Smooth muscle cell (in vitro differentiated cells): ENCODE data around the gene PPP1R7. TPM values are rescaled to one million over a fixed set of nuclear protein-coding genes. Genes with fewer than 3 reads are reported as not detected.

Experiments
- DNase-seq: peaks from one replicate; lab custom pipeline; 2025; ENCODE audit not compliant: unreplicated experiment; lab: John Stamatoyannopoulos, UW
- H2AFZ ChIP-seq: fragments of 200-600 bp; sonication (generic); 2 replicates; pipeline ENCODE4 v1.6.0; 2016; ENCODE audit warnings: antibody characterized with exemption, low read depth, mild to moderate bottlenecking
- H3F3A ChIP-seq: fragments of 200-600 bp; sonication (generic); 2 replicates; pipeline ENCODE4 v1.6.0; 2017; ENCODE audit warnings: antibody characterized with exemption, low read depth
- H3K27ac ChIP-seq: fragments of 200-600 bp; sonication (generic); 2 replicates; pipeline ENCODE4 v1.5.1; 2016; ENCODE audit warnings: low read depth, mild to moderate bottlenecking
- H3K27me3 ChIP-seq: fragments of 200-600 bp; sonication (generic); 2 replicates; pipeline ENCODE4 v1.6.1; 2016; ENCODE audit warnings: low read depth, mild to moderate bottlenecking
- H3K36me3 ChIP-seq: fragments of 200-600 bp; sonication (generic); 2 replicates; pipeline ENCODE4 v1.5.1; 2016; ENCODE audit warnings: low read depth
- H3K4me1 ChIP-seq: fragments of 200-600 bp; sonication (generic); 2 replicates; pipeline ENCODE4 v1.5.1; 2016; ENCODE audit warnings: low read depth
- H3K4me2 ChIP-seq: fragments of 200-600 bp; sonication (generic); 2 replicates; pipeline ENCODE4 v1.6.0; 2016; ENCODE audit warnings: mild to moderate bottlenecking
- H3K4me3 ChIP-seq: fragments of 200-600 bp; sonication (generic); 2 replicates; pipeline ENCODE4 v1.5.1; 2016; ENCODE audit warnings: mild to moderate bottlenecking
- H3K79me2 ChIP-seq: fragments of 200-600 bp; sonication (generic); 2 replicates; pipeline ENCODE4 v1.6.0; 2016; ENCODE audit warnings: low read depth, mild to moderate bottlenecking
- H3K9ac ChIP-seq: fragments of 200-600 bp; sonication (generic); 2 replicates; pipeline ENCODE4 v1.6.0; 2016; ENCODE audit warnings: low read depth
- H3K9me3 ChIP-seq: fragments of 200-600 bp; sonication (generic); replicated peaks from 2 replicates; pipeline ENCODE4 v1.5.1; 2016; ENCODE audit warnings: low read depth
- H4K20me1 ChIP-seq: fragments of 200-600 bp; sonication (generic); 2 replicates; pipeline ENCODE4 v1.6.0; 2016; ENCODE audit warnings: low read depth
- CTCF ChIP-seq: fragments of 200-600 bp; sonication (generic); IDR thresholded peaks from 2 replicates; pipeline ENCODE4 v1.5.1; 2017; ENCODE audit warnings: borderline replicate concordance, mild to moderate bottlenecking, antibody characterized with exemption; ENCODE audit not compliant: insufficient read depth, poor library complexity, severe bottlenecking
- WGBS: methylation state at CpG from one replicate; pipeline ENCODE4 v1.1.7; 2016; ENCODE audit warnings: low lambda C conversion rate; 5-methylcytosine and 5-hydroxymethylcytosine counted together
- polyA plus RNA-seq: library from polyadenylated mRNA; unstranded; fragments of >200 nt; fragmentation: Nextera tagmentation; extraction: Ambion mirVana; gene quantifications from 2 replicates; pipeline ENCODE4 v1.2.1, GENCODE V29; 2016
- total RNA-seq: library from RNA; depleted of rRNA; stranded (reverse); fragments of >200 nt; gene quantifications from 2 replicates; pipeline ENCODE4 v1.2.3, GENCODE V29; 2014

Gene PPP1R7
- total and polyA plus RNA-seq, 2 experiments from 2014 or later: 54.3 to 74.9 TPM

- 93% methylated on average over 16 of the region's 16 CpGs for whole genome bisulfite sequencing
- no peak for TF ChIP-seq CTCF
- Histone ChIP-seq H3K4me1 (no peaks in the 10 kb centered on the region), H4K20me1 (no peaks in the 10 kb centered on the region), H3K36me3 (no peaks in the 10 kb centered on the region), H3K9ac (no peak overlapping the region), H3K9me3 (no peaks in the 10 kb centered on the region), H3K27ac (no peak overlapping the region), H3K4me2 (no peak overlapping the region), H3K79me2 (no peaks in the 10 kb centered on the region), H2AFZ (no peak overlapping the region), H3K27me3 (no peaks in the 10 kb centered on the region), H3K4me3 (no peak overlapping the region), H3F3A (no peaks in the 10 kb centered on the region)
- no peak for DNase-seq
Observed at GRCh38 chr2:241123816-241124536, 26.3 kb upstream of the PPP1R7 start.

- no peak overlapping the region for H2AFZ ChIP-seq
- H3K36me3 ChIP-seq: no peaks in the 10 kb centered on the region
- 98% methylated on average over 13 of the region's 13 CpGs for WGBS
Observed at GRCh38 chr2:241125626-241126025, 24.6 kb upstream of the PPP1R7 start.

GRCh38 chr2:241126201-241126611, 24.1 kb upstream of the PPP1R7 start:
- Histone ChIP-seq H2AFZ (no peak overlapping the region), H3K4me3 (no peak overlapping the region), H3K4me2 (no peak overlapping the region), H3K36me3 (no peaks in the 10 kb centered on the region), H3F3A (no peaks in the 10 kb centered on the region), H3K4me1 (no peaks in the 10 kb centered on the region), H3K27ac (no peak overlapping the region), H3K79me2 (no peaks in the 10 kb centered on the region), H3K9me3 (no peaks in the 10 kb centered on the region), H3K27me3 (no peaks in the 10 kb centered on the region), H4K20me1 (no peaks in the 10 kb centered on the region), H3K9ac (no peak overlapping the region)
- no peak for TF ChIP-seq CTCF
- WGBS: 96% methylated on average over 21 of the region's 21 CpGs
- DNase-seq: no peak

More at GRCh38 chr2:241125626-241126025, 24.6 kb upstream of the PPP1R7 start:
- Histone ChIP-seq H3K79me2 (no peaks in the 10 kb centered on the region), H3F3A (no peaks in the 10 kb centered on the region), H4K20me1 (no peaks in the 10 kb centered on the region), H3K9ac (no peak overlapping the region), H3K4me2 (no peak overlapping the region), H3K27ac (no peak overlapping the region), H3K27me3 (no peaks in the 10 kb centered on the region), H3K4me1 (no peaks in the 10 kb centered on the region), H3K9me3 (no peaks in the 10 kb centered on the region), H3K4me3 (no peak overlapping the region)
- DNase-seq: no peak
- no peak for TF ChIP-seq CTCF

GRCh38 chr2:241126771-241127202, 23.5 kb upstream of the PPP1R7 start:
- no peak overlapping the region for H3K4me3 ChIP-seq
- DNase-seq: no peak
- TF ChIP-seq CTCF: no peak

More at GRCh38 chr2:241126771-241127202, 23.5 kb upstream of the PPP1R7 start:
- Histone ChIP-seq H3K36me3 (no peaks in the 10 kb centered on the region), H3F3A (no peaks in the 10 kb centered on the region), H3K4me2 (no peak overlapping the region), H3K79me2 (no peaks in the 10 kb centered on the region), H3K4me1 (no peaks in the 10 kb centered on the region), H3K27me3 (no peaks in the 10 kb centered on the region), H4K20me1 (no peaks in the 10 kb centered on the region), H2AFZ (no peak overlapping the region), H3K27ac (no peak overlapping the region), H3K9me3 (no peaks in the 10 kb centered on the region), H3K9ac (no peak overlapping the region)
- WGBS: 93% methylated on average over 18 of the region's 18 CpGs
